ENCODE measurements around the gene TIMD4.
"Not testable (repeated sequence)": the region's sequence is repeated elsewhere in the genome, so short reads cannot be mapped to it uniquely, and the experiment has no call there.

Gene TIMD4

DNA sequence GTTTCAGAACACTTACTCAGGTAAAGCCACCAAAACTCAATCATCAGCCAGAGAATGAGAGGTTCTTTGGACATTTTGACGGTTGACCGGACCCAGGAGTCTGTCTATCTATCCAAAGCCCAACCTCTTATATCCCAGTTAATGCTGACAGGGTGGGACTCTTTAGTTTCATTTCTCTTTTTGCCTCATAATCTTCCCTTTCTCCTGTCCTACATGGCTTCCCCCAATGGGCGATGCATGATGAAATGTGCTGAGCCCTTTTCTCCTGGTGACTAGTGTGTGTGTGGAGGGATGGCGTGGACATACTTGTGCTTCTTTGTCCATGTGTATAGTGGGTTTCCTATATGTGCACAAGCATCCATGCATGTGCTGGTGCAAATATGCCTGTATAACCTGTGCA lies at the start of gene TIMD4:
TIMD4 (minus strand) TSS at position 102 of the 400 bp plus-strand sequence; CDS start at position 74, 28 bp downstream.
- DNase-seq (ENCODE audit: low read depth in 2 of 2), result no peak

DNA sequence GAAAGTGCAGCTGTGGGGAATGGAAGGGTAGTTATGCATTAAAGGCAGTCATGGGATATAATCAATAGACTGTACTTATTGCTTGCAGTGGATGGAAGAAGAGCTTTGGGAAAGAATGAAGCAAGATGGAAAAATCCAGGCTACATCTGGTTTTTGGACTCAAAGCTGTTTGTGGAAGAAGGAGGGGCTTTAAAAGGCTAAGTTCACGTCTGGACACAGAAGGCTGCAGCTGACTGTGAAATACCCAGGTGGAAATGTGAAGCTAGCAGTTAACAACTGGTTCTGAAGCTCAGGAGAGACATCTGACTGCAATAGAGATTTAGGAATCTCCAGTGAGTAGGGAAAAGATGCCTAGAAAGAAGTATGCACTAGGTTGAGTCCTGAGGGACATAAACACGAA lies 43.2 kb upstream of the TIMD4 start:
- no peak for DNase-seq (ENCODE audit: low read depth in 2 of 2)

DNA sequence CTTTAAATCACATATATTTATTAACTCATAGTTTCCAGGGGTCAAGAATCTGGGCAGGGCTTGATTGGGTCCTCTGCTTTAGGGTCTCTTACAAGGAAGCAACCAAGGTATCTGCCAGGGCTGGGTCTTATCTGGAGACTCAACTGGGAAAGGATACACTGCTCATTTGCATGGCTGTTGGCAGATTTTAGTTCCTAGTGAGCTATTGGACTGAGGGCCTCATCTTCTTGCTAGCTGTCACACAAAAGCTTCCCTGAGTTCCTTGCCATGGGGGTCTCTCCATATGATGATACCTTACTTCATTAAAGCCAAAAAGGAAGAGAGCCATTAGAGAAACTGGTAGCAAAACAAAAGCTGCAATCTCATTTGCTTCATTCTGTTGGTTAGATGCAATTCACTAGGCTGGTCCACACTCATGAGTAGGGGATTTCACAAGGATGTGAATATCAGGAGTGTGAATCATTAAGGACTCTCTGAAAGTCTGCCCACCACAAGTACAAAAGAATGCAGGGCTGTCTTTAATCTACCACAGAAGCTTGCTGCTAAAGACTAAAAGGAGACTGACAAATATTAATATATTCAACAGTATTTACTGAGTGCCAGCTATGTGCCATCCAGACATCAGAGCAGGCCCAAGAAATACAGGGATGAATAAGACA lies 42.0 kb upstream of the TIMD4 start:
- DNase-seq (ENCODE audit: low read depth in 2 of 2), result no peak

DNA sequence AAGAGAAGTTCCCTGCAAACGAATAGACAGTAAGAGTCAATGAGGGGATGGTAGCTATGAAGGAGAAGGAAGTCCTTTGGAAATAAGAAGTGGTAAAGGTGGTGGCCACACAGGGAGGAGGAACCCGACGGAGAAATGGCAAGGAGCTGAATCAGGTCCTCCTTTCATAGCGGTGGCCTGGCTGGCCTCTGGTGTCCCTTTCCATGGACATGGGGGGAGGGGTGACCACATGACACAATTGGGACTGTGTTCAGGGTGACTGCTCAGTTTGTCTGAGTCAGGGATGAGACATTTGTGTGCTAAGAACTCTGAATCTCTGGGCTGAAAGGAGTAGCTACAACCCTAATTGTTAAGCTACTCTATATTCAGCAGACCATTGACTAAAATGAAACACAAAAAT lies 28.7 kb upstream of the TIMD4 start:
- DNase-seq (ENCODE audit: low read depth in 2 of 2), result no peak

DNA sequence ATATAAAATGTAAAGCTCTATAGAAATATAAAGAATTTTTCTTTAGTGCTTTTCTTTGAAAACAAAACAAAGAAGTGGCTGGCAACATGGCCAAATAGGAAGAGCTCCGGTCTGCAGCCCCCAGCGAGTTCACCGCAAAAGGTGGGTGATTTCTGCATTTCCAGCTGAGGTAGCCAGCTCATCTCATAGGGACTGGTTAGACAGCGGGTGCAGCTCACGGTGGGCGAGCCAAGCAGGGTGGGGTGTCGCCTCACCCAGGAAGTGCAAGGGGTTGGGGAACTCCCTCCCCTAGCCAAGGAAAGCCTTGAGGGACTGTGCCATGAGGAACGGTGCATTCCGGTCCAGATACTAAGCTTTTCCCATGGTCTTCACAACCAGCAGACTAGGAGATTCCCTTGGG lies 21.0 kb upstream of the TIMD4 start:
- no peak for DNase-seq (ENCODE audit: low read depth in 2 of 2)

DNA sequence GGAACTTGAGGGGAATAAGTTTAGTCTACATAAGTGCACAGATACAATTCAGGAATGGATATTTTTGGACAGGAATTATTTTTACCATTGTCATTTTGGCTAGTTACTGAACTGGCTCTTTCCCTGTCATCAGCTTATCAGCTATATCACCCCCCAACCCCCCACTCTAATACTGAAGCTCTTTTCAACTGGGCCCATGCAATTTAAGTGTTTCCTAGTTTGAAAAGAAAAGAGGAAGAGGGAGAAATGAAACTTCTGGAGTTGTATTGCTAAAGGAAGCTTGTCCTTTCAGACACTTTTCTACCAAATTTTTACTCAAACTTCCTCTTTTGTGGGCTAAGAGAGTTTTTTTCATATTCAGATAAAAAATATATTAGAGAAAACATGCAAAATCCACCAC lies 18.5 kb upstream of the TIMD4 start:
- DNase-seq (ENCODE audit: low read depth in 2 of 2), result no peak

DNA sequence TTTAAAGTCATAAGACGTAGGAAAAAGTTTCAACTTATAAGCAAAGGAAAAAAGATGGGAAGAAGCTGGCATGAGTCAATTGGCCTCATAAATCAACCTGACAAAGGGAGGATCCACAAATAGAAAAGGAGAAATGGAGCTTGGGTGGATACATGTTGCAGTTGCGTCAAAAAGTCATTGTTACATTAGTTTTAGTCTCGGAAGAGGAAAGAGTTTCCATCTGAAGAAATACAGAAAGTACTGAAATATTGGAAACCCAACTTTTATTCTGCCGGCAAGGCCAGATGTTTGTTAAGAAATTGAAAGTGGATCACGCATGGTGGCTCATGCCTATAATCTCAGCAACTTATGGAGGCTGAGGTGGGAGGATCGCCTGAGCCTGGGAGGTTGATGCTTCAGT lies 11.3 kb upstream of the TIMD4 start:
- no peak for DNase-seq (ENCODE audit: low read depth in 2 of 2)

DNA sequence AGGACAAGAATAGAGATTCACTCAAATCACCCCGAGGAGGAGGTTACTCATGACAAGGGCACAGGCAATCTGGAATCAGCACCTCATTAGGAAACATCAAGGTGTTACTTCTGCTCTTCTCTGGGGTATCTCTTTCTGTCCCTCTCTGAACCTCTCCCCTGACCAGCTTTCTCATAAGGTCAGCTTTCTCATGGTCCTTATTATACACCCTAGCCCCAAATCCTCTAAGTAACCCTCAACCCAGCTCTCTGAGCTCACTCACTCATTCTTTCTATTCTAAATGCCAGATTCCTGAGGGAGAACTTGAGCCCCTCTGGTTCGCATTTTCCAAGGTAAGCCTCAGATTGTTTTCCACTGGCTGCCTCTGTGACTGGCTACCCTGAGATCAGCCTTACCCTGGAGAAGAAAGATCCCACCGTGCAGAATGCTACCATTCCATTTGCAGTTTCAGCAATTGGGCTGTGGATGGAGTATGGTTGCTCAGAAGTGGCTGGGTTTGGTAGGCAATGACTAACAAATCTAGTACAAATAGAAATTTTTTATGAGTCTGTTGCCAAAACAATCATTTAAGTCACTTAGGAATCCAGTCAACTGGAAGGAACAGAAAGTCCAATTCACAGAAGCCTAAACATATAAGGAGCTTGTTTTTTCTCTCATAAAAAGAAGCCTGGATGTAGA lies 9.0 kb upstream of the TIMD4 start:
- DNase-seq (ENCODE audit: low read depth in 2 of 2), result no peak

DNA sequence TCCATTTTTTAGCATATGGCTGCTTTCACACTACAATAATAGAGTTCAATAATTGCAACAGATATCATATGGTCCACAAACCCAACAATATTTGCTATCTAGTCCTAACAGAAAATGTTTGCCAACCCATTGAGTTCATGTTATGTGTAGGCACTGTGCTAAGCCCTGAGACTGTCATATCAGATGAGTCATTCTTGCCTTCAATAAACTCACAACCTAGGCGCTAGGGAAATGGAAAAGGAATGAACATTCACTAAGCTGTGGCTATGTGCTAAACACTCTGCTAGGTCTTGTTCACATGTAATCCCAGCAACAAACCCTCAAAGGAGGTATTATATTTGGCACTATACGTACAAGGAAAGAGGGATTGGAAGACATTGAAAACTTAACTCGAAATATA lies 8.4 kb upstream of the TIMD4 start:
- DNase-seq (ENCODE audit: low read depth in 2 of 2), result no peak

DNA sequence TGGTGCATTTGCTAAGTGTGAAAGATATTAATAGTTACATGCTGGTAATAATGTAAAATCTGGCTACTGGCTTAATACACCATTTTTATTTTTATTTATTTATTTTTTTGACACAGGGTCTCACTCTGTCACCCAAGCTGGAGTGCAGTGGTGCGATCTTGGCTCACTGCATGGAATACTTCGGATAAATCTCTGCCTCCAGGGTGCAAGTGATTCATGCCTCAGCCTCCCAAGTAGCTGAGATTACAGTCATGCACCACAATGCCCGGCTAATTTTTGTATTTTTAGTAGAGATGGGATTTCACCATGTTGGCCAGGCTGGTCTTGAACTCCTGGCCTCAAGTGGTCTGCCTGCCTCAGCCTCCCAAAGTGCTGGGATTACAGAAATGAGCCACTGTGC lies 4.4 kb upstream of the TIMD4 start:
- DNase-seq (ENCODE audit: low read depth in 2 of 2), result not testable (repeated sequence)

DNA sequence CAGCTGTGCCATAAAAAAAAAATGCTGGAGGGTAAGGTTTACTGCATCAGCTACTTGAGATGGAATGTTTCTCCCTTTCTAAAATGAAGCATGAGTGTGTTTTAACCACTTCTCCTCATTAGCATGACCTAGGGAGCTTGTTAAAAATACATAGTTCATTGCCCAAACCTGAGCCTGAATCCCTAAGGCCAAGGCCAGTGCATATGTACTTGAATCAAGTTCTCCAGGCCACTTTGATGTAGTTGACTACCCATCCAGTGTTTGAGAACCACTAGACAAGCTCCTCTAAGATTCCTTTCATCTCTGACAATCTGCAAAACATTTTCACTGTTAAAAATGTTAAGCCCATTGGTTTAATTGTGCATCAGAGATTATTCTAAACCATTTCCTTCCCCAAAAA lies 6.7 kb downstream of the TIMD4 start:
- no peak for DNase-seq (ENCODE audit: low read depth in 2 of 2)

DNA sequence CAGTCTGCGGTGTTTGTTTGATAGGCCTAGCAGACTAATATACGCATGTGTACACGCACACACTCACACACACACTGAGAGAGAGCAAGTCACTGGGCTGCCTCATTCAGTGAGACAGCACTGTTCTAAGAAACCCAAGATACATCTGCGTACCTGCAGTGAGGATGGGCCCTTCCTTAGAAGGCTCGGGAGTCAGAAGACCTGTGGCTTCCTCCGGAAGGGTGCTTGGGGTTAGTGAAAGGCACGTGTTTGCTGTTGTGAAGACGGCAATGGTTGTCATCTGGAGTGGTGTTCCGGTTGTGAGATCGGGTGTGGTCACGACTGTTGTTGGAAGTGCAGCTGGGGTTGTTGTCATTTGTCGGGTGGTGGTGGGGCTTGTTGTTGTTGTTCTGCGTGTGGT lies 11.7 kb downstream of the TIMD4 start:
- no peak for DNase-seq (ENCODE audit: low read depth in 2 of 2)

DNA sequence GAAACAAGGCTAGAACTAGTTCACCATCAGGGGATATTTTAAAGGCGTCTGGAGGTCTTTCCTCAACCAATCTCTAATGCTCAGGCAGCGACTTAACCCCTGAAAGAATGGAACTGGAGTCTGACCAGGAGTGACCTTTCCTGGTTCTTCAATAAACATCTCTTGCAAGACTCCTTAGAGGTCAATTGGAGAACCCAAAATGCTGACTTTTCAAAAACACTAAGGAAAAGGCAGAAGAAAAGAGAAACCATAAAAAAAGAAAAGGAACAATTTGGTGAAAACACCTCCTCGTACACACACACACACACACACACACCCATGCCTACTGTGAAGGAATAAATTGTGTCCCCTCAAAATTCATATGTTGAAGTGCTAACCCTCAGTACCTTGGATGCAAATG lies 12.3 kb downstream of the TIMD4 start:
- no peak for DNase-seq (ENCODE audit: low read depth in 2 of 2)

DNA sequence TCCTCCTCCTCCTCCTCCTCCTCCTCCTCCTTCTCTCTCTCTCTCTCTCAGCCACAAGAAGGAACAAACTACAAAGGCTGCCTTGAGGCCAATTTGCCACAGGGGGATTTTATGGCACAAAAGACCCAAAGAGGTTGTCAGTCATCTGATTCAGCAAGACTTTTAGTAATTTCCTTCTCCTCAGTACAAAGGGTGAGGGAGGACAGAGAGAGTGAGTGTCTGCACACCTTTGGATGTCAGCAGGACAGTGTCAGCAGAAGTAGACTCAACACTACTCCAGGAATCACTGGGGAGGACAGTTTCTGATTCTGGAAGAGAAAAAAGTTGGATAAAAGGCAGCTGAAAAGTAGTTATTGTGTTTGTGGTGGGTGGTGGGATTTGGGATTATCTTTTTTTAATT lies 13.6 kb downstream of the TIMD4 start:
- no peak for DNase-seq (ENCODE audit: low read depth in 2 of 2)

DNA sequence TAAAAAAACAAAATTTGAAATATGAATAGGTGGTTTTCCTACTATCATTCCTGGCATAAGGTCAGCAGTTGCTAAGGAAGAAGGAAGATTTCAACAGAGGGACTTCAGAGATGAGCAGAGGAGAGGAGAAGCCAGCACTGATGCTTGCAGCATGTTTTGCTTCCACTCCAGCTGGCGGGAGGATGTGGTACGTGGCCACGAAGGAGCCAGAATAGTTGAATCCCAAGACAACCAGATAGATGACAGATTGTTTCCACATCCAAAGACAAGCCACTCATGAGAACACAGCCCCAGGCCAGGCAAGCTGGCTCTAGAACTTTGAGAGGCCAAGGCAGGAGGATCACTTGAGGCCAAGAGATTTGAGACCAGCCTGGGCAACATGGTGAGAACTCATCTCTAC lies 15.1 kb downstream of the TIMD4 start:
- DNase-seq (ENCODE audit: low read depth in 2 of 2), result no peak

DNA sequence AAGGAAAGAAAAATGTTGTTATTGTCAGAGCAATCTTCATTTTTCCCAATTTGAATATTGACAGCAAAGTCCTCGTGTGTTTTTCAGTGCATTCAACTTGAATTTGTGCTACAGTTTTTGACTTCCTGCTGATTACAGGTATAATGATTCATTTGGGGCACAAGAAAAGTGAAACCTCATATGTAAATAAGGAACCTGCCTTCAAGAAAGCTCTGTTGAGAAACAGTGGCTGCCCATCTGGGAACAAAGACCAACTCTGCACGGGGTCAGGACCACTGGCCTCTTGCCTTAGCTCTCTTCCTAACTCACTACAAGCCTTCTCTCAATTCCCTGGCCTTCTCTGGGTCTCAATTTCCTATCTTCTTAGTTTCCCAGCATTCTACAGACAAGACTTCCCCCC lies 21.0 kb downstream of the TIMD4 start:
- no peak for DNase-seq (ENCODE audit: low read depth in 2 of 2)

DNA sequence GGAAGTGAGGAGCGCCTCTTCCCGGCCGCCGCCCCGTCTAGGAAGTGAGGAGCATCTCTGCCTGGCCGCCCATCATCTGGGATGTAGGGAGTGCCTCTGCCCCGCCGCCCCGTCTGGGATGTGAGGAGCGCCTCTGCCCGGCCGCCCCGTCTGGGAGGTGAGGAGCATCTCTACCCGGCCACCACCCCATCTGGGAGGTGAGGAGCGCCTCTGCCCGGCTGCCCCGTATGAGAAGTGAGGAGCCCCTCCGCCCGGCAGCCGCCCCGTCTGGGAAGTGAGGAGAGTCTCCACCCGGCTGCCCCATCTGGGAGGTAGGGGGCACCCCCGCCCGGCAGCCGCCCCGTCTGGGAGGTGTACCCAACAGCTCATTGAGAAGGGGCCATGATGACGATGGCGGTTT lies 22.6 kb downstream of the TIMD4 start:
- DNase-seq (ENCODE audit: low read depth in 2 of 2), result not testable (repeated sequence)

DNA sequence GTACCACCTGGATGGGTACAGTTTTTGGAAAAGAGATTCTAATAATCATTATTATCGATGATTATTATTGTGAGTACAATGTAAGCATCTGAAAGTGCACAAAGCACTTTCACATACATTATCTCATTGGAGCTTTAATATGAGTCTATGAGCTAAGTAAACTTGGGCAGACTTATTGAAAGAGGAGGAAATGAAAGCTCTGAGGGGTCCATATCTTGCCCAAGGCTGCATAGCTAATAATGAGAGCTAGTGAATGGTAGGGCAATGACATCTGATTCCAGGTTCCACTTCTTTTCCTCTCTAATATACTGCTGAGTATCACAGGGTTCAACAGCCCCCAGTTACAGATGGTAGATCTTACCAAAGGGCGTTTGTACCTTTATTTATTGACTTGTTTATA lies 26.1 kb downstream of the TIMD4 start:
- DNase-seq (ENCODE audit: low read depth in 2 of 2), result no peak

DNA sequence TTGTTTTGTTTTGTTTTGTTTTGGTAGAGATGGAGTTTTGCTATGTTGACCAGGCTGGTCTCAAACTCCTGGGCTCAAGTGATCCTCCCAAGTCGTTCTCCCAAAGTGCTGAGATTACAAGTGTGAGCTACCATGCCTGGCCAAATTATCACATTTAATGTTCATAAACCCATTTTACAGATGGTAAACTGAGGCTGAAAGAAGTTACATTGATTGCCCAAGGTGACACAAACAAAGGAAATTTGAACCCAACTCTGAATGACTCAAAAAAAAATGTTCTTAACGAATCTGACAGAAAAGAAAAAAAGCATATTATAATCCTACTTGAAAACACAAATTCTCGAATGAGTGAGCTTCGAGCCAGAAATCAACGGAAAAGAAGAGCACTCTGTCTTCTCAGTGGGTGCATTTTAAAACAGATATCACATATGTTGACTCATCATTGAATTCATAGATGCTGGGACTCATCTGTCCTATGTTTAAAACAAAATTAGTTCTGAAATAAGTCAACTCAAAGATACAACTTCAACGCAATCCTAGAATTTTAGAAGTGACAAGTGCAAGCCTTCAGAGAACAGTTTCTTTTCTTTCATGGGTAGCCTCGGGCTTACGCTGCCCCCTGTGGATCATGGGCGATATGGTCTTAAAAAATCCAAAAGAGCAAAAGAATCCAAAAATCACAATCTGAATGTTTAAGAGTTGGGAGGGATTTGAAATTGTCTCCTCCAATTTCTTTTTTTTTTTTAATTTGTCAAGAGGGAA lies 28.4 kb downstream of the TIMD4 start:
- DNase-seq (ENCODE audit: low read depth in 2 of 2), result peak; percentile 20 to 44

DNA sequence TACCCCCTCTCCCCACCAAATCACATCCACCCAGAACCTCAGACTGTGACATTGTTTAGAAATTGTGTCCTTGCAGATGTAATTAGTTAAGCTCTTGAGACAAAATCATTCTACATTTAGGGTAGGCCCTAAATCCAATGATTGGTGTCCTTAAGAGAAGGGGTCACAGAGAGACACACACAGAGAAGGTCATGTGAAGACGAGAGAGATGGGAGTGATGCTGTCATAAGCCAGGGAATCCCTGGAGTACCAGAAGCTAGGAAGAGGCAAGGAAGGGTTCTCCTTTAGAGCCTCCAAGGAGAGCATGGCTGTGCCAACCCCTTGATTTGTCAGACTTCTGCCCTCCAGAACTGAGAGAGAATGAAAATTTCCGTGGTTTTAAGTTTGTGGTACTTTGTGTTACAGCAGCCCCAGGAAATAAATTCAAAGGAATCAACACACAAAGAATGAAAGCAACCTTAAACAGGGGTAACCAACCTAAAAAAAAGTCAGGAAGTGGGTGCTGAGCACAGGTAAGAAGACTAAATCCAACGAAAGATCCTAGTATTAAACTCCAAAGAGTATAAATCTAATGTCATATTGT lies 33.6 kb downstream of the TIMD4 start:
- no peak for DNase-seq (ENCODE audit: low read depth in 2 of 2)

DNA sequence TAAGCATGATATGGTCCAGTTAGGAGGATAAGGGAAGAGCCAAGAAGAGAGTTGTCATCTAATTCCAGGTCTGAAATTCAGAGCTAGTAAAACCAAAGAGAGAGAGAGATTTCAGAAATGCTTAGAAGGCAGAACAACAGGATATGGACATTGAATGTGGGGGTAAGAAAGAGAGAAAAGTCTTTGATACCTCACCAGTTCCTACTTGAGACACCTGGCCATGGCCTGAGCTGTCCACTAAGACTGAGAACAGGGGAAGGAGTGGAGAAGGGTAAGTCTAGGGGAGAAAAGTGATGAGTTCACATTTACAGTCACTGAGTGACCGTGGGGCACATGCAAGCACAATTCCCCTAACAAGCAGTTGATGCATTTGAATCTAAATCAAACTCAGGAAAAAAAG lies 35.5 kb downstream of the TIMD4 start:
- DNase-seq (ENCODE audit: low read depth in 2 of 2), result no peak

DNA sequence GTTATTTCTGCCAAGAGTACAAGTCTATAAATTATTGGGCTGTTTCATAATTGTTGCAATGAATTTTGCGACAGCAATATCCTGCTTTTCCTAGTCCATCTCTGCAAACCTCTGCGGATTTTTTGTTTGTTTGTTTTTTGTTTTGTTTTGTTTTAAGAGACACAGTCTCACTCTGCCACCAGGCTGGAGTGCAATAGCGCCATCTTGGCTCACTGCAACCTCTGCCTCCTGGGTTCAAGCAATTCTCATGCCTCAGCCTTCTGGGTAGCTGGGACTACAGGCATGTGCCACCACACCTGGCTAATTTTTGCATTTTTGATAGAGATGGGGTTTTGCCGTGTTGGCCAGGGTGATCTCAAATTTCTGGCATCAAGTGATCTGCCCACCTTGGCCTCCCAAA lies 37.3 kb downstream of the TIMD4 start:
- not testable (repeated sequence) for DNase-seq (ENCODE audit: low read depth in 2 of 2)
